Measurements from ENCODE around the gene TSPAN4. TPM values are rescaled to one million over a fixed set of nuclear protein-coding genes. Genes with fewer than 3 reads are reported as not detected.

Gene TSPAN4
- total RNA-seq, 1 donor from 2014 or later, result 77.9 TPM

GRCh38 chr11:800473-800872, 42.2 kb upstream of the TSPAN4 start:
- TF ChIP-seq CTCF (IDR thresholded peaks at IDR 0.05; ENCODE audit: insufficient read depth, low read length, poor library complexity, severe bottlenecking), result no peak
- Histone ChIP-seq H3K4me3 (ENCODE audit: low read depth, low read length) (no peak overlapping the region), H3K36me3 (ENCODE audit: control insufficient read depth, insufficient read depth, low read length) (no peaks in the 10 kb centered on the region), H3K27me3 (ENCODE audit: control insufficient read depth, insufficient read depth, low read length) (no peaks in the 10 kb centered on the region)
- DNase-seq (ENCODE audit: low read depth), result no peak

- no peak for DNase-seq (ENCODE audit: low read depth)
- Histone ChIP-seq H3K4me3 (ENCODE audit: low read depth, low read length) (no peak overlapping the region), H3K27me3 (ENCODE audit: control insufficient read depth, insufficient read depth, low read length) (no peaks in the 10 kb centered on the region), H3K36me3 (ENCODE audit: control insufficient read depth, insufficient read depth, low read length) (no peaks in the 10 kb centered on the region)
- TF ChIP-seq CTCF (IDR thresholded peaks at IDR 0.05; ENCODE audit: insufficient read depth, low read length, poor library complexity, severe bottlenecking), result no peak
Observed at GRCh38 chr11:801097-801780, 41.4 kb upstream of the TSPAN4 start.

- no peaks in the 10 kb centered on the region for H3K27me3 ChIP-seq (ENCODE audit: control insufficient read depth, insufficient read depth, low read length)
- no peak for TF ChIP-seq CTCF (IDR thresholded peaks at IDR 0.05; ENCODE audit: insufficient read depth, low read length, poor library complexity, severe bottlenecking)
- DNase-seq (ENCODE audit: low read depth), result no peak
- no peaks in the 10 kb centered on the region for H3K36me3 ChIP-seq (ENCODE audit: control insufficient read depth, insufficient read depth, low read length)
- no peak overlapping the region for H3K4me3 ChIP-seq (ENCODE audit: low read depth, low read length)
Observed at GRCh38 chr11:802018-802617, 40.5 kb upstream of the TSPAN4 start.

GRCh38 chr11:802693-803466, 39.8 kb upstream of the TSPAN4 start:
- H3K4me3 ChIP-seq (ENCODE audit: low read depth, low read length), result no peak overlapping the region
- TF ChIP-seq CTCF (IDR thresholded peaks at IDR 0.05; ENCODE audit: insufficient read depth, low read length, poor library complexity, severe bottlenecking), result no peak
- H3K36me3 ChIP-seq (ENCODE audit: control insufficient read depth, insufficient read depth, low read length), result no peaks in the 10 kb centered on the region
- no peaks in the 10 kb centered on the region for H3K27me3 ChIP-seq (ENCODE audit: control insufficient read depth, insufficient read depth, low read length)
- DNase-seq (ENCODE audit: low read depth), result no peak

GRCh38 chr11:803467-803742, 39.2 kb upstream of the TSPAN4 start:
- no peaks in the 10 kb centered on the region for H3K36me3 ChIP-seq (ENCODE audit: control insufficient read depth, insufficient read depth, low read length)
- no peak for DNase-seq (ENCODE audit: low read depth)
- H3K4me3 ChIP-seq (ENCODE audit: low read depth, low read length), result no peak overlapping the region
- TF ChIP-seq CTCF (IDR thresholded peaks at IDR 0.05; ENCODE audit: insufficient read depth, low read length, poor library complexity, severe bottlenecking), result no peak
- H3K27me3 ChIP-seq (ENCODE audit: control insufficient read depth, insufficient read depth, low read length), result no peaks in the 10 kb centered on the region
